CD8-positive, alpha-beta memory T cell (primary cell): ENCODE data around the gene EFHD2. TPM values are rescaled to one million over a fixed set of nuclear protein-coding genes. Genes with fewer than 3 reads are reported as not detected.

Source experiments
- CTCF ChIA-PET: fragments of 350-600 bp; sonication (Branson Sonifier 250); formaldehyde crosslinking; loops from one replicate; lab custom pipeline; 2021; ENCODE audit warnings: antibody characterized with exemption; lab: Charles Lee
- POLR2A ChIA-PET: fragments of 350-600 bp; sonication (Branson Sonifier 250); formaldehyde crosslinking; loops from one replicate; lab custom pipeline; 2021; ENCODE audit warnings: antibody characterized with exemption; lab: Charles Lee
- DNase-seq, 5 donors: peaks; one replicate each; pipeline versions ENCODE4 v3.0.0 to v3.0.0-alpha.2; 2020 to 2022; ENCODE audit warnings: mixed read lengths in 1 of 5
- H3K27ac ChIP-seq: one replicate; pipeline ENCODE4 v1.7.0; 2013; ENCODE audit warnings: low read depth, mild to moderate bottlenecking, low read length, moderate library complexity
- H3K27me3 ChIP-seq: 2 replicates; pipeline ENCODE4 v1.7.0; 2013; ENCODE audit warnings: low read length, mild to moderate bottlenecking; ENCODE audit not compliant: insufficient read depth, poor library complexity, severe bottlenecking
- H3K36me3 ChIP-seq: 2 replicates; pipeline ENCODE4 v1.7.0; 2013; ENCODE audit warnings: mild to moderate bottlenecking, low read length, moderate library complexity; ENCODE audit not compliant: insufficient read depth
- H3K4me1 ChIP-seq: 2 replicates; pipeline ENCODE4 v1.7.0; 2013; ENCODE audit warnings: mild to moderate bottlenecking, low read length, moderate library complexity; ENCODE audit not compliant: insufficient read depth
- H3K4me3 ChIP-seq: 2 replicates; pipeline ENCODE4 v1.7.0; 2013; ENCODE audit warnings: mild to moderate bottlenecking, low read length
- H3K9me3 ChIP-seq: 2 replicates; pipeline ENCODE4 v1.7.0; 2013; ENCODE audit warnings: mild to moderate bottlenecking, low read length
- H3K27ac Mint-ChIP-seq, 8 donors: one replicate each; pipeline ENCODE4 v1.8.0; 2020 to 2021; ENCODE audit warnings: mixed read lengths in 8 of 8, mild to moderate bottlenecking in 6 of 8, inconsistent platforms in 3 of 8, moderate library complexity in 3 of 8
- H3K27me3 Mint-ChIP-seq, 2 donors: one replicate each; pipeline ENCODE4 v1.8.0; 2020 to 2021; ENCODE audit warnings: mixed read lengths in 2 of 2, mild to moderate bottlenecking in 1 of 2, moderate library complexity in 1 of 2
- H3K36me3 Mint-ChIP-seq, 3 donors: one replicate each; pipeline ENCODE4 v1.8.0; 2020 to 2021; ENCODE audit warnings: mixed read lengths in 3 of 3, inconsistent platforms in 1 of 3, mild to moderate bottlenecking in 1 of 3
- H3K4me1 Mint-ChIP-seq, 3 donors: one replicate each; pipeline ENCODE4 v1.8.0; 2020 to 2021; ENCODE audit warnings: mixed read lengths in 3 of 3, inconsistent platforms in 1 of 3, mild to moderate bottlenecking in 1 of 3
- H3K4me3 Mint-ChIP-seq, 7 donors: one replicate each; pipeline ENCODE4 v1.8.0; 2020 to 2021; ENCODE audit warnings: mixed read lengths in 7 of 7, mild to moderate bottlenecking in 6 of 7, moderate library complexity in 4 of 7, inconsistent platforms in 2 of 7
- H3K9me3 Mint-ChIP-seq, 5 donors: one replicate each; pipeline ENCODE4 v1.8.0; 2020 to 2022; ENCODE audit warnings: mixed read lengths in 5 of 5, mild to moderate bottlenecking in 3 of 5, moderate library complexity in 2 of 5, inconsistent platforms in 1 of 5
- polyA plus RNA-seq: library from polyadenylated mRNA; unstranded; fragments of 300-500 nt; fragmentation: Illumina TruSeq; gene quantifications from one replicate; pipeline ENCODE4 v1.2.3, GENCODE V29; 2021
- total RNA-seq, 2 experiments: library from RNA; stranded (reverse); gene quantifications; one replicate each; pipeline ENCODE4 v1.2.3, GENCODE V29; 2021

Gene EFHD2
- total and polyA plus RNA-seq, 3 experiments from 2014 or later: 64.7 to 154 (median 67.9) TPM

DNA sequence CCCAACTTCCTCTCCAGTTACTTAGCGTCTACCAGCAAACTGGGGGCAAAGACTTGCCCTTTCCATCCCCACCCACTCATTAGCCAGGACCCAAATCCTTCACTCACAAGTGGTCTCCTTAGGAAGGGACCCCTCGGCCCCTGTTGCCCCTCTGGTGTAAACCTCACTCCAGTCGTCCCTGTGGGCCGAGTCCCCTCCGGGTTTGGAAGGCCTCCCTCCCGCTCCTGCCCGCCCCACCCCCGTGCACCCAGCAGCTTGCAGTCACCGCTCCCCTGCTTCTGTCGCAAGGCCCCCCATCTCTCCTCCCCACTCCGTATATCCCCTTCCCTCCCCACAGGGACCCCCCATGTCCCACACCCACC, 1.2 kb downstream of the EFHD2 start:
- Mint-ChIP-seq H3K27me3 (no peaks in the 10 kb centered on the region), H3K4me1 (peaks cover 76 to 77% (median 76%) of the 10 kb centered on the region in 3 donors), H3K4me3 (peak overlapping the region; percentile 91 to 99 (median 94)), H3K27ac (peak overlapping the region; percentile 88 to 99 (median 97)), H3K9me3 (no peaks in the 10 kb centered on the region), H3K36me3 (peaks cover 3 to 38% (median 5%) of the 10 kb centered on the region in 3 donors)
- Histone ChIP-seq H3K4me1 (peaks cover 55% of the 10 kb centered on the region), H3K36me3 (no peaks in the 10 kb centered on the region), H3K9me3 (no peaks in the 10 kb centered on the region), H3K4me3 (peak overlapping the region; percentile 80), H3K27ac (peak overlapping the region; percentile 90), H3K27me3 (no peaks in the 10 kb centered on the region)
- no peak for DNase-seq
- ChIA-PET CTCF (interaction anchor here (1.3 to 4.0 kb wide), 2 partner anchors 21 to 87 kb away, joined by 3 to 18 read pairs; no protein-coding TSS in a partner anchor), POLR2A (no interaction called here)

DNA sequence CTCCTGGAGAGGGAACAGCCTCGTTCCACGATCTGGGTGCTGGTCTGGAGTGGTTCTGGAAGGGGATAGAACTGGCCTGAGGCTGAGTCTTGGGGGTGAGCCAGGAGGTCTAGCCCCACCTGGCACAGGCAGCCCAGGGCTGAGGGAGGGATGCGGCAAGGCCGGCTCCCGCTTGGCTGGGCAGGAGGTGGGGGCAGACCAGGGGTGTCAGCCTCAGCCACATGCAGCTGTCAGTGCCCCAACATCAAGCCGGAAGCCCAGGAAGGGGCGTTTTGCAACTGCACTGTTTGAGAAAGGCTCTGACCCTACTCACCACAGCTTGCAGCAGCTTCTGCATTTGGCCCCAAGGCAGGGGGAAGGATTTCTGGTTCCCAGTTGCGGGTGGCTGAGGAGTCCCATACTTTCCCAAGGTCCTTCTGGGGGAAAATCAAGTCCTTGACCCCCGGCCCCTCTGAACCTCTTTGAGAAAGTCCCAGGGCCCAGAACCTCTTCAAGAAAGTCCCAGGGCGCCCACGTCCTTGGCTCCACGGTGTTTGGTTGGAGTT, 2.0 kb downstream of the EFHD2 start:
- Mint-ChIP-seq H3K36me3 (peaks cover 3 to 41% (median 5%) of the 10 kb centered on the region in 3 donors), H3K27ac (peak overlapping the region; percentile 82 to 99 (median 97)), H3K27me3 (no peaks in the 10 kb centered on the region), H3K4me3 (peak overlapping the region; percentile 91 to 99 (median 94)), H3K9me3 (no peaks in the 10 kb centered on the region), H3K4me1 (peaks cover 78 to 85% (median 80%) of the 10 kb centered on the region in 3 donors)
- Histone ChIP-seq H3K9me3 (no peaks in the 10 kb centered on the region), H3K27ac (peak overlapping the region; percentile 90), H3K36me3 (no peaks in the 10 kb centered on the region), H3K27me3 (no peaks in the 10 kb centered on the region), H3K4me3 (peak overlapping the region; percentile 80), H3K4me1 (peaks cover 63% of the 10 kb centered on the region)
- DNase-seq: peak in 4 of 5 donors; percentile 47 to 71 (median 57)
- CTCF ChIA-PET: interaction anchor here (1.3 to 4.0 kb wide), 2 partner anchors 20 to 88 kb away, joined by 3 to 18 read pairs; no protein-coding TSS in a partner anchor
- POLR2A ChIA-PET: interaction anchor here (0.7 kb wide), 1 partner anchor 70 kb away, joined by 4 read pairs; no protein-coding TSS in a partner anchor

DNA sequence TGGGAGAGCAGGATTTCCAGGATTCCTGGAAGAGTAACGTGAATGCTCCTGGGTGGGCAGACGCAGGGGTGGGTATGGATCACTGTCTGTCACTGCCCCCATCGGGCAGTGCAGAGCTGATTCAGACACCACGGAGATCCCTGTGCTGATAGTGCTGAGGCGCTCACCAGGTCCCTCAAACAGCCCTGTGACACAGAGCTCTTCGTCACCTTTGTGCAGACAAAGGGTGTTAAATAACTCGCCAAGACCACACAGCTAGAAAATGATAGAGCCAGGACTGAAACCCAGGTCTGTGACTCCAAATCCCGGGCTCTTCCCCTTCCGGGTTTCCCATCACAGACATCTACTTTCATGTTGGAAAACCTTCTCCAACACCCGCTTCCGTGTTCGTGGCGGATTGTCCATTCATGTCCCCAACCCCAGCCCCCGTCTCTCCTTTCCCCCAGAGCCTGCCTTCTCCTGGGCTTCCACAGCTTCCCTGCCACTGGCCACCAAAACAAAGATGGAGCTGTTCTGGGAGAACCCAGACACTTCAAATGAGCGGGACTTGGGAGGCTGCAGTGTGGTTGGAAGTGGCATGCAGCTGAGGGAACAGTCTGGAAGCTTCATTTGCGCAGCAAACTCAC, 2.6 kb downstream of the EFHD2 start:
- ChIA-PET CTCF (interaction anchor here (4.0 kb wide), 1 partner anchor 19 kb away, joined by 18 read pairs; no protein-coding TSS in a partner anchor), POLR2A (interaction anchor here (0.7 kb wide), 1 partner anchor 70 kb away, joined by 4 read pairs; no protein-coding TSS in a partner anchor)
- Mint-ChIP-seq H3K4me3 (peak overlapping the region; percentile 91 to 99 (median 94)), H3K27me3 (no peaks in the 10 kb centered on the region), H3K4me1 (peaks cover 78 to 85% (median 80%) of the 10 kb centered on the region in 3 donors), H3K9me3 (no peaks in the 10 kb centered on the region), H3K36me3 (peaks cover 3 to 41% (median 5%) of the 10 kb centered on the region in 3 donors), H3K27ac (peak overlapping the region; percentile 82 to 99 (median 97))
- Histone ChIP-seq H3K9me3 (no peaks in the 10 kb centered on the region), H3K27me3 (no peaks in the 10 kb centered on the region), H3K4me3 (no peak overlapping the region), H3K4me1 (peaks cover 69% of the 10 kb centered on the region), H3K27ac (peak overlapping the region; percentile 90), H3K36me3 (no peaks in the 10 kb centered on the region)
- DNase-seq: peak in 4 of 5 donors; percentile 58 to 77 (median 59)

DNA sequence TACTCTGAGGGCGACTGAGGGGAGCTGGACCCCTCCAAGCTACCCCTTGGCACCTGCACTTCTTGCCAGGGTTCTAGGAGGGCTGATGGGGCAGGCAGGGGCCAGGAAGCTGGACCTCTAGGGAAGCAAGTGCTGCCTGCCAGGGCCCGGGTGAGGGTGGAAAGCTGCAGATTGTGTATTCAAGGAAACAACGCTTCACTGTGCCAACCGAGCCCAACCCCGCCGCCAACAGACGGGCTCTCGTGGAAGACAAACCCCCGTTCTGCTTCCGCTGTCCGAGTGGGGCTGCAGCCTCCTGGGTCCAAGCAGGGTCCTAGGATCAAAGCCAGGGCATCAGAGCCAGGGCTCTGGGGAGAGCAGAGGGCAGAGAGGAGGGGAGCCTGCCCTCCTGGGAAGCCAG, 3.2 kb downstream of the EFHD2 start:
- DNase-seq: no peak
- Mint-ChIP-seq H3K4me1 (peaks cover 78 to 85% (median 80%) of the 10 kb centered on the region in 3 donors), H3K4me3 (peak overlapping the region; percentile 91 to 99 (median 94)), H3K9me3 (no peaks in the 10 kb centered on the region), H3K36me3 (peaks cover 3 to 41% (median 5%) of the 10 kb centered on the region in 3 donors), H3K27ac (peak overlapping the region; percentile 82 to 99 (median 97)), H3K27me3 (no peaks in the 10 kb centered on the region)
- H3K27ac ChIP-seq: peak overlapping the region; percentile 90
- POLR2A ChIA-PET: no interaction called here
- H3K27me3 ChIP-seq: no peaks in the 10 kb centered on the region
- no peaks in the 10 kb centered on the region for H3K36me3 ChIP-seq
- peaks cover 73% of the 10 kb centered on the region for H3K4me1 ChIP-seq
- H3K4me3 ChIP-seq: no peak overlapping the region
- CTCF ChIA-PET: interaction anchor here (4.0 kb wide), 1 partner anchor 19 kb away, joined by 18 read pairs; no protein-coding TSS in a partner anchor
- no peaks in the 10 kb centered on the region for H3K9me3 ChIP-seq

DNA sequence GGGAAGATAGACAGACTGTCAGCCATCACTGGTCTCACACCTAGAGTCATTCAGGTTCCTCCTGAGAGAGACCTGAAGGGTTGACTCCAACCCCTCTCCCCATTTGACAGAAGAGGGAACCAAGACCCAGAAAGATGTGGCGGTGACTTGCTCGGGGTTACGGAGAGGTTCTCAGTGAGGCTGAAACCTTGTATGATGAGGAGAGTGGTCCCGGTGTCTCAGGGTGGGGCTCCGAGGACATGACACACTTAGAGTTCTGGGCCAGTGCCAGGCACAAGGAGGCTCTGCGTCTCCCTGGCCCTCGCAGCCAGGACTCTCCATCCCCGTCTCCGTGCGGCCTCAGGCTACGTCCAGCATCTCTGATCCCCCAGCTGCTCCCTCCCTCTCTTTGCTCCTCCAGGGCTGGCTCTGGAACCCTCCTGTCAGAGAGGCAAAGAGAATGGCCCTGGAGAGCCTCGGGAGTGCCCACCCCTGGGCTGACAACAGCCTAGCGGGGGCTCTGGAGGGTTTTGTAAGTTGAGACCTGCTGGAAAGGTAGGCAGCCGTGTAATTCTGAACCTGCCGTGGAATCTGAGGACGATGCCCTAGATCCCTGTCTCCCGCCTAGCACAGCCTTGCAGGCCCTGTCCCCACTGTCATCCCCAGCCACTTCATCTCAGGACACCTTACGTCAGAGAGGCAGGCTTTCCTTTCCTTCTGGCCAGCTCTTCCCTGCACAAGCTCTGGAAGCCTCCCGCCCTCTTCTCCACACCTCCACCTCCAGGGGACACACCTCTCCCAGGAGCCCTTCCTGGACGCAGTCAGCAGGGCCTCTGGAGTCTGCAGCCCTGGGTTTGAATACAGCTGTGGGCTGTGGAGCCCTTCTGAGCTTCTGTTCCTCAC, 4.1 kb downstream of the EFHD2 start:
- Mint-ChIP-seq H3K27me3 (no peaks in the 10 kb centered on the region), H3K4me1 (peaks cover 78 to 85% (median 78%) of the 10 kb centered on the region in 3 donors), H3K27ac (peak overlapping the region; percentile 32 to 99 (median 97)), H3K4me3 (peak overlapping the region; percentile 2 to 98 (median 76)), H3K36me3 (peaks cover 3 to 44% (median 5%) of the 10 kb centered on the region in 3 donors), H3K9me3 (no peaks in the 10 kb centered on the region)
- Histone ChIP-seq H3K27me3 (no peaks in the 10 kb centered on the region), H3K9me3 (no peaks in the 10 kb centered on the region), H3K4me3 (no peak overlapping the region), H3K36me3 (no peaks in the 10 kb centered on the region), H3K27ac (no peak overlapping the region), H3K4me1 (peaks cover 64% of the 10 kb centered on the region)
- DNase-seq: no peak
- CTCF ChIA-PET: no interaction called here
- POLR2A ChIA-PET: no interaction called here

DNA sequence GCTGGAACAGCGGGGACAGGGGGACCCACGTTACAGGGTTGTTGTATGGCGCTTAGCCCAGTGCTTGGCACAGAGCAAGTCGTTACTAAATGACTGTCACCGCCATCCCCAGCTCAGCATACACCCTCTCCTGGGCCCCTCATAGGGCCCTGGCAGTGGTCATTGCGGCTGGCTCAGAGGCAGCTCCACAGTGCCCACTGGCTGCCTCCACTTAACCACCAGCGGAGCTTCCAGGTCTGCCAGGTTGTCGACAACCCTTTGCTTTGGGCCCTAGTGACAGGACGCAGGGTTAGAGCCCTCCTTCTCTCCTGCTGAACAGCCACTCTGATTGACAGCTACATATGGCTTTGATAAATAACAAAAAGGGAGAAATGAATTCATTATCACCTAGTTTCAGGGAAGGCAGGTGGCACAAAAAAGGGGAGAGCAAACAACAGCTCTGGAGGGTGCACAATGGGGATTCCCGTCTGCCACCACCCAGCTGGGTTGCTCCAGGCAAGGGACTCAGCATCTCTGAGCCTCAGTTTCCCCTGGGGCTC, 4.8 kb downstream of the EFHD2 start:
- Histone ChIP-seq H3K4me3 (no peak overlapping the region), H3K36me3 (no peaks in the 10 kb centered on the region), H3K9me3 (no peaks in the 10 kb centered on the region), H3K27me3 (no peaks in the 10 kb centered on the region), H3K27ac (no peak overlapping the region), H3K4me1 (peaks cover 59% of the 10 kb centered on the region)
- Mint-ChIP-seq H3K27me3 (no peaks in the 10 kb centered on the region), H3K27ac (peak overlapping the region; percentile 12 to 98 (median 89)), H3K4me3 (peak overlapping the region; percentile 2 to 91 (median 44)), H3K4me1 (peaks cover 73 to 81% (median 74%) of the 10 kb centered on the region in 3 donors), H3K9me3 (no peaks in the 10 kb centered on the region), H3K36me3 (peaks cover 3 to 44% (median 5%) of the 10 kb centered on the region in 3 donors)
- DNase-seq: no peak
- ChIA-PET CTCF (no interaction called here), POLR2A (no interaction called here)

DNA sequence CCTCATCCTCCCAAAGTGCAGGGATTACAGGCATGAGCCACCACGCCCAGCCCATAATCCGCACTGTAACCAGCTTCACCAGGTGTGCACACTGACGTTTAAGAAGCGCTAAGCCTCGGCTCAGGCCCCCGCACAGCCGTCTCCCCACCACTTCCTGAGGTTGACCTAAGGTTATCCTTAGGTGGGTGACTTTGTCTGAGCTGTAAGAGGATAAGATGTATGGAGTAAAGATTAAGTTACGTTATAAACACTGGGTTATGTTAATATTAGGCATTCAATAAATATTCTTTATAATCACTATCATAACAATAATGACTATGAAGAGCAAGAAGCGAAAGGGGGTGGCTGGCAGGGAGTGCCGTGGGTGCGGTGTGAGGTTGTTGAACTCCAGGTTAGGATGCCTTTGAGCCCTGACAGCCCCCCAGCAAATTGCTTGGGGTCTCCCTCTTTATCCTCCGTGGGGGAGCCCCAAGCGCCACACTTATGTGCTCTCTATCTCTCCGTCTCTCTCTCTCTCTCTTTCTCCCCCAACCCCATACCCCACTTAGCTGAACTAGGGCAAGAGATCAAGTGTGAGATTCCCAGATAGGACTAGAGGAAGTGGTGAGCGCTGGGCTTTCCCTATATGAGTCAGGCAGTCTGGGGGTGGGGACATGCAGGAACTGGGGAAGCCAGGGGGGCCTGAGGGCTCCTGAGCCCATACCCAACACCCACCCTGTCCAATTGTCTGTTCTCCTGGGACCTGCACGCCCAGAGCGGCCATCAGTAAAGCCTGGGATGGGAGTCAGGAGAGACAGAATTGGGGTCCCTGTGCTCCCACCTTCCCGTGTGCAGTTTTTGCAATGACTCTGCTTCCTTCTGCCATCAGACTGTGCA, 7.6 kb downstream of the EFHD2 start:
- Mint-ChIP-seq H3K9me3 (no peaks in the 10 kb centered on the region), H3K4me1 (peaks cover 72 to 80% (median 76%) of the 10 kb centered on the region in 3 donors), H3K36me3 (peaks cover 4 to 45% (median 5%) of the 10 kb centered on the region in 3 donors), H3K4me3 (peak overlapping the region; percentile 52 to 91 (median 73)), H3K27ac (peak overlapping the region; percentile 86 to 99 (median 97)), H3K27me3 (no peaks in the 10 kb centered on the region)
- peaks cover 45% of the 10 kb centered on the region for H3K4me1 ChIP-seq
- no peak overlapping the region for H3K4me3 ChIP-seq
- H3K27me3 ChIP-seq: no peaks in the 10 kb centered on the region
- DNase-seq: peak; percentile 37 to 80 (median 76)
- no peaks in the 10 kb centered on the region for H3K36me3 ChIP-seq
- peak overlapping the region; percentile 73 for H3K27ac ChIP-seq
- H3K9me3 ChIP-seq: no peaks in the 10 kb centered on the region
- POLR2A ChIA-PET: no interaction called here
- CTCF ChIA-PET: interaction anchor here (1.4 to 2.9 kb wide), 2 partner anchors 14 to 93 kb away, joined by 7 read pairs; no protein-coding TSS in a partner anchor
